Measurements from ENCODE around the gene HES4. TPM values are rescaled to one million over a fixed set of nuclear protein-coding genes. Genes with fewer than 3 reads are reported as not detected.

HES4 gene
- total and polyA plus RNA-seq, 2 of the 13 experiments (the other 11 are each of a cell fraction or from before 2014, with no cell fraction given) = 8.8 to 10.6 TPM

DNA sequence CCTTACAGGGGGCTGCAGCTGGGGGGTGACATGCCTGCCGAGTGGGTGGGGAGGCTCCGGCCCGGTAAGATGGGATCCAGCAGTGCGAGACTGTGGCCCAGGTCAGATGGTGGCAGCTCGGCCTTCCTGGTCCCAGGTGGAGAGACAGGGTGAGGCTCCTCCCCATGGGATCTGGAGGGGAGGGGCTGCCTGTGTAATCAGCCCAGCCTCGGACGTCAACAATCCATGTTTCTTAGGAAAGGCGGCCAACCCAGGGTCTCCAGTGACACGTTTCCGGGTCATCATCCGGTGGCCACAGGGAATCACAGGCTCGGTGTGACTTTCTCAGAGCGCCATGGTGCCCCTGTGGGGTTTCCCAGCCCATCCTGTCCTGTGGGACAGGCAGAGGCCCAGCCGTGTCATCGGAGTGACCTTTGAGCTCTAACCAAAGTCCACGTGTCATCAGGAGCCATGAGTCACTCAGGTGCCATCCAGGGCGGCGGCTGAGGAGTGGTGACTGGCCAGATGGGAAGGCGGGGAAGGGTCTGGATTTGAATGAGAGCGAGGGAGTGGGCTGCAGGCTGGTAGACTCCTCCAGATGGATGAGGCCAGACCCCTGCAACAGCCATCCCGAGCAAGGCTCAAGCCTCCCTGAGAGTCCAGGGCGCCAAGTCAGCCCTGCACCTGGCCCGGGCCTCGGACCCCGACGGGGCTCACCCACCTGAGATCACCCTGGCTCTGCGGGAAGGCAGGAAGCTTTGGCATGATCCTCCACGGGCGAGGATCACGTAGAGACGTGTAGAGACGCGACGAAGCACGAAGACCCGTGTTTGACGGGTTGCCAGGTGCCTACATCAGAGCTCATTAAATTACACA, 6.6 kb upstream of the HES4 start (continued):
- TF ChIP-seq, protein P1, sequence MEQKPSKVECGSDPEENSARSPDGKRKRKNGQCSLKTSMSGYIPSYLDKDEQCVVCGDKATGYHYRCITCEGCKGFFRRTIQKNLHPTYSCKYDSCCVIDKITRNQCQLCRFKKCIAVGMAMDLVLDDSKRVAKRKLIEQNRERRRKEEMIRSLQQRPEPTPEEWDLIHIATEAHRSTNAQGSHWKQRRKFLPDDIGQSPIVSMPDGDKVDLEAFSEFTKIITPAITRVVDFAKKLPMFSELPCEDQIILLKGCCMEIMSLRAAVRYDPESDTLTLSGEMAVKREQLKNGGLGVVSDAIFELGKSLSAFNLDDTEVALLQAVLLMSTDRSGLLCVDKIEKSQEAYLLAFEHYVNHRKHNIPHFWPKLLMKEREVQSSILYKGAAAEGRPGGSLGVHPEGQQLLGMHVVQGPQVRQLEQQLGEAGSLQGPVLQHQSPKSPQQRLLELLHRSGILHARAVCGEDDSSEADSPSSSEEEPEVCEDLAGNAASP (CRISPR knock-in tag; IDR thresholded peaks at IDR 0.05; ENCODE audit: borderline replicate concordance) = peak; percentile 60; the same call in 1 of the 2 replicates
- no peak for TF ChIP-seq ZFYVE20 (CRISPR knock-in tag; IDR thresholded peaks at IDR 0.05; ENCODE audit: borderline replicate concordance, low read depth)
- TF ChIP-seq, protein P2, sequence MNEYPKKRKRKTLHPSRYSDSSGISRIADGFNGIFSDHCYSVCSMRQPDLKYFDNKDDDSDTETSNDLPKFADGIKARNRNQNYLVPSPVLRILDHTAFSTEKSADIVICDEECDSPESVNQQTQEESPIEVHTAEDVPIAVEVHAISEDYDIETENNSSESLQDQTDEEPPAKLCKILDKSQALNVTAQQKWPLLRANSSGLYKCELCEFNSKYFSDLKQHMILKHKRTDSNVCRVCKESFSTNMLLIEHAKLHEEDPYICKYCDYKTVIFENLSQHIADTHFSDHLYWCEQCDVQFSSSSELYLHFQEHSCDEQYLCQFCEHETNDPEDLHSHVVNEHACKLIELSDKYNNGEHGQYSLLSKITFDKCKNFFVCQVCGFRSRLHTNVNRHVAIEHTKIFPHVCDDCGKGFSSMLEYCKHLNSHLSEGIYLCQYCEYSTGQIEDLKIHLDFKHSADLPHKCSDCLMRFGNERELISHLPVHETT (CRISPR knock-in tag; conservative IDR thresholded peaks at IDR 0.05) = peak; percentile 87
- no peak; the same call in 1 of the 2 replicates for TF ChIP-seq TBX3 (IDR thresholded peaks at IDR 0.05; ENCODE audit: borderline replicate concordance)
- peak; percentile 79 for TF ChIP-seq PITX1 (CRISPR knock-in tag; IDR thresholded peaks at IDR 0.05)
- TF ChIP-seq RXRB (CRISPR knock-in tag; IDR thresholded peaks at IDR 0.05; ENCODE audit: borderline replicate concordance) = peak; percentile 91
- TF ChIP-seq RFX1 (IDR thresholded peaks at IDR 0.05) = no peak
- TF ChIP-seq SRF (IDR thresholded peaks at IDR 0.05; ENCODE audit: low read depth, low read length) = no peak
- TF ChIP-seq, protein P3, sequence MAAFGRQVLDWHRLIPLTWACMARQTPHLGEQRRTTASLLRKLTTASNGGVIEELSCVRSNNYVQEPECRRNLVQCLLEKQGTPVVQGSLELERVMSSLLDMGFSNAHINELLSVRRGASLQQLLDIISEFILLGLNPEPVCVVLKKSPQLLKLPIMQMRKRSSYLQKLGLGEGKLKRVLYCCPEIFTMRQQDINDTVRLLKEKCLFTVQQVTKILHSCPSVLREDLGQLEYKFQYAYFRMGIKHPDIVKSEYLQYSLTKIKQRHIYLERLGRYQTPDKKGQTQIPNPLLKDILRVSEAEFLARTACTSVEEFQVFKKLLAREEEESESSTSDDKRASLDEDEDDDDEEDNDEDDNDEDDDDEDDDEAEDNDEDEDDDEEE (CRISPR knock-in tag; IDR thresholded peaks at IDR 0.05) = no peak
- TF ChIP-seq SALL1 (CRISPR knock-in tag; IDR thresholded peaks at IDR 0.05) = peak; percentile 88
- TF ChIP-seq ZNF253 (CRISPR knock-in tag; IDR thresholded peaks at IDR 0.05; ENCODE audit: borderline replicate concordance) = no peak
- peak; percentile 73; the same call in 1 of the 2 replicates for TF ChIP-seq ATF7-NPFF (CRISPR knock-in tag; IDR thresholded peaks at IDR 0.05; ENCODE audit: low read depth)
- peak; percentile 90 for TF ChIP-seq ARNTL (CRISPR knock-in tag; IDR thresholded peaks at IDR 0.05)
- no peak for TF ChIP-seq SRSF4 (IDR thresholded peaks at IDR 0.05; ENCODE audit: low read depth, low read length, poor library complexity, severe bottlenecking)
- TF ChIP-seq PHF20 (CRISPR knock-in tag; IDR thresholded peaks at IDR 0.05) = peak; percentile 71; the same call in 1 of the 2 replicates
- peak; percentile 47; the same call in 1 of the 2 replicates for TF ChIP-seq ZNF703 (CRISPR knock-in tag; IDR thresholded peaks at IDR 0.05; ENCODE audit: borderline replicate concordance)
- no peak for TF ChIP-seq MTF2 (CRISPR knock-in tag; IDR thresholded peaks at IDR 0.05; ENCODE audit: borderline replicate concordance)
- TF ChIP-seq KLF12 (CRISPR knock-in tag; IDR thresholded peaks at IDR 0.05; ENCODE audit: borderline replicate concordance) = 0 out of 2 replicates have a peak, but pooled peaks have one; percentile 77
- TF ChIP-seq TRIM24 (CRISPR knock-in tag; IDR thresholded peaks at IDR 0.05) = 0 out of 2 replicates have a peak, but pooled peaks have one; percentile 25
- TF ChIP-seq ZNF484 (CRISPR knock-in tag; IDR thresholded peaks at IDR 0.05; ENCODE audit: borderline replicate concordance, low read depth) = no peak
- TF ChIP-seq, protein P4, sequence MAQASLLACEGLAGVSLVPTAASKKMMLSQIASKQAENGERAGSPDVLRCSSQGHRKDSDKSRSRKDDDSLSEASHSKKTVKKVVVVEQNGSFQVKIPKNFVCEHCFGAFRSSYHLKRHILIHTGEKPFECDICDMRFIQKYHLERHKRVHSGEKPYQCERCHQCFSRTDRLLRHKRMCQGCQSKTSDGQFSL (CRISPR knock-in tag; IDR thresholded peaks at IDR 0.05) = peak; percentile 56; the same call in 1 of the 2 replicates
- TF ChIP-seq, protein P5, sequence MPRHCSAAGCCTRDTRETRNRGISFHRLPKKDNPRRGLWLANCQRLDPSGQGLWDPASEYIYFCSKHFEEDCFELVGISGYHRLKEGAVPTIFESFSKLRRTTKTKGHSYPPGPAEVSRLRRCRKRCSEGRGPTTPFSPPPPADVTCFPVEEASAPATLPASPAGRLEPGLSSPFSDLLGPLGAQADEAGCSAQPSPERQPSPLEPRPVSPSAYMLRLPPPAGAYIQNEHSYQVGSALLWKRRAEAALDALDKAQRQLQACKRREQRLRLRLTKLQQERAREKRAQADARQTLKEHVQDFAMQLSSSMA (CRISPR knock-in tag; IDR thresholded peaks at IDR 0.05) = no peak
- no peak for TF ChIP-seq POLR2AphosphoS2 (IDR thresholded peaks at IDR 0.05; ENCODE audit: low read depth, low read length)
- no peak for TF ChIP-seq ZNF670 (CRISPR knock-in tag; IDR thresholded peaks at IDR 0.05; ENCODE audit: borderline replicate concordance)
- no peak for TF ChIP-seq AHR (CRISPR knock-in tag; IDR thresholded peaks at IDR 0.05)

Measured in HepG2 (cell line).